ENCODE data around the gene SMIM34.
"Not testable (repeated sequence)": the region's sequence is repeated elsewhere in the genome, so short reads cannot be mapped to it uniquely, and the experiment has no call there.

The SMIM34 gene

GRCh38 chr21:34423805-34424204, at the start of gene SMIM34:
Gene SMIM34, minus strand, starts transcription at chr21:34423951. Its CDS starts 112 bp downstream, at chr21:34423839.
- DNase-seq = not testable (repeated sequence)

DNA sequence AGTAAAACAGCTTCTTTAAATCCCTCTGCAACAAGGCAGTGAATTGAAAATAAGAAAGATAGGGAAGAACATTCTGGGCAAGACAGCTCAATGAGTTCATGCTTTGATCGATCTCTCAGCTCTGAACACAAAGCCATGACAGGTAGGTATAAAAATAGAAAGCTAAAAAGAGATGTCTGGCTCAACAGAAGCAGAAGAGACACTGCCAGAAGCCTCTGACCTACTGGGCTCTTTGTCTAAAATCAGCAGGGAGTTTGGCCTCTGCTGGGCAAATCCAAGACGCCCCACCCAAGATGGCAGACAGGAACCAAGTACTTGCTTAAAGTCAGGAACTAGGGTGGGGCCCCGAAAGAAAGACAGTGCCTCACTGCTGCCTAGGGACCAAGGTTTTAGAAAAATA, 43.6 kb upstream of the SMIM34 start:
- DNase-seq = not testable (repeated sequence)

GRCh38 chr21:34459426-34459825, 35.7 kb upstream of the SMIM34 start:
- not testable (repeated sequence) for DNase-seq

- DNase-seq = not testable (repeated sequence)
Observed at GRCh38 chr21:34458266-34458665, 34.5 kb upstream of the SMIM34 start.

- DNase-seq = not testable (repeated sequence)
Observed at GRCh38 chr21:34456180-34456579, 32.4 kb upstream of the SMIM34 start.

GRCh38 chr21:34455628-34456027, 31.9 kb upstream of the SMIM34 start:
- not testable (repeated sequence) for DNase-seq

DNA sequence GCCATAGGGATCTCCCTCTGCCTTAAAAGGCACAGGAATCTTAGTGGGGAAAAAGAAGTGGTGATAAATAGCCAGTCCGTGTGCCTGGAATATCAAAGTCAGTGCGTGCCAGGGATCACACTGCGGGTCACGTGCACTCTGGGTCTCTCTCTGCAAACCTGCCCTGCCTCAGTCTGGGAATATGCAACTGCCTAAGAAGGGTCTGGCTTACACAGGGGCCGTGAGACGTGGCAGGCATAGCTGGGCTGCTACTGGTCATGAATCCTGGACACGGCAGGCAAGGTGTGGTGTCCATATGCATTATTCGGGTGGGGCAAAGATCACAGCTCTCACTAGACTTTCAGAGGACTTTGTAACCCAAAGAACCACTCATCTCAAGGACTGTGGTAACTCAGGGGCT, 23.3 kb upstream of the SMIM34 start:
- not testable (repeated sequence) for DNase-seq

DNA sequence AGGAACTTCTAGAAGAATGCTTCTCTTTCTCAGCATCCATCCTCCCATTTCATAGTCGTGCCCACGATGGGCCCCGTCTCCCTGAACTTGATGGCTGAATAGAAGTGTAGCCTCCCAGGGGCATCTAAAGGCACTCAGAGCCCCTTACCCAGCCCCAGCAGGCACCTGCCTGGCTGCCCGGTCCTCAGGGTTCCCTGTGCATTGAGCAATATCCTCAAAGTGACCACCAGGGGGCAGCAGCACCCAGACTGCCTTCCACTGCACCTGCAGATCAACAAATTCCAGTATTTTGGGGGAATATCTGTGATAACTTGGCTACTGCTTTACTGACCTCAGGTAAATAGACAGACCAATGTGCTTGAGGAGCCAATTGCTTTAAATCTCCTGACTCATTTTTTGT, 19.7 kb upstream of the SMIM34 start:
- not testable (repeated sequence) for DNase-seq

- DNase-seq = not testable (repeated sequence)
Observed at GRCh38 chr21:34429710-34430109, 6.0 kb upstream of the SMIM34 start.

DNA sequence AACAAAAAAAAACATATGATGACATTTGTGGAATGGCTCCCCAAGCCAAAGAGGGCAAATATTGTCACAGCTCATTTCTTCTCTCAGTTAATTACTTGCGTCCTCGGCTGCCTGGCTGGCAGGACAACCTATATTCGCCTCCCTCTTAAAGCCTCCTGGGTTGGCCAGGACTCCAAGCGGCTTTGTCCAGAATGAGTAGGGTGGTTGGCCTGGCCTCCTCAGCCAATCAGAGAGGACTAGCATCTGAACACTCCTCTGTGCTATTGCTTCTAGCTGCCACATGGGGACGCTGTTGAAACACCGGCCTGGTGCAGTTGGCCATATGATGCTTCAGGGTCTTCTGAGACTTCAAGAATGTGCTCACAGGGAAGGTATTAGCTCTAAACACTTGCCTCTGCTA, 4.7 kb upstream of the SMIM34 start:
- DNase-seq = not testable (repeated sequence)

DNA sequence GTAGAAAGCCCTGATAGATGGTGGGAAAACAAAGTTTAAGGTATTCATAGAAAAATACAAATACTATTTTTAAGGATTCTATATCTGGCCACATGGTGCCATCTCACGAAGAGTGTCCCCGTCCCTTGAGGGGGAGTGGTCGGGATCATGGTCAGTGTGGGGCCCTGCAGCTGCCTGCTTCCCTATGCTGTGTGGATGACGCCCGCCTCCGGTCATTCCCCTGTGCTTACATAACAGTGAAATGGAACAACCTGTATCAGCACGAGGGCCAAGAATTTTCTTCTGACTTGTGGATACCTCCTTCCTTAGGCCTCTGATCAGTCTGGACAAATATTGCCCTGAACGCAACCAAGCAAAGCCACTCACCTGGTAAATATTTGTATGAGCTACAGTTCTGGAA, 3.6 kb upstream of the SMIM34 start:
- not testable (repeated sequence) for DNase-seq

- not testable (repeated sequence) for DNase-seq
Observed at GRCh38 chr21:34417448-34418077, 6.2 kb downstream of the SMIM34 start.

GRCh38 chr21:34407294-34407693, 16.5 kb downstream of the SMIM34 start:
- not testable (repeated sequence) for DNase-seq

DNA sequence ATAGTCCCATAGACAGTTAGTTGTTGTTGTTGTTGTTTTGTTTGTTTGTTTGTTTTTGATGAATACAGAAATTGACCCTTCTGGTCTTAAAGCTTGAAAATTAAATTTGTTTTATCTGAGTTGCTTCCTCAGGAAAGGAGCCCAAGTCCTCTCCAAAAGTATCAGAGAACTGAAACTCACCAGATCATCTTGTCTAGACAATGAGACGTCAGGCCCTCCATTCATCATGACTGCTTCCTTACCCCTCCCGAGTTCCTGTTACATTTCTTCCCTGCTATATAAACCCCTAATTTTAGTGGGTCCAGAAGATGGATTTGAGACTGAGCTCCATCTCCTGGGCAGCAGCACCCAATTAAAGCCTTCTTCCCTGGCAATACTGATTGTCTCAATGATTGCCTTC, 17.1 kb downstream of the SMIM34 start:
- DNase-seq = not testable (repeated sequence)

DNA sequence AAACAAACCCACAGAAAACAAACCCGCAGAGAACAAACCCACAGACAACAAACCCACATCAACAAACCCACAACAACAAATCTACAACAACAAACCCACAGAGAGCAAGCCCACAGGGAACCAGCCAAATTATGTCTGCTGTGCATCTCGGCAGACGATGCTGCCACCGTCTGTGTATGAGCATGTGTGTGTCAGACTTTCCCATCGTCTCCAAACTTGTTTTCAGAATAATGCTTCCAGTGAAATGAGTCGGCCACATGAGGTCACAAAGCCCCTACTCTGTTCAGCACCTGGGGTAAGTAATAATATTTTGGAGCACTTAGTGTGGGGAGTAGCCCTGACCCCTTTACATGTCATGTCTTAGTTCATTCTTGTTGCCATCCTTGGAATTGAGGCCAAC, 17.6 kb downstream of the SMIM34 start:
- DNase-seq = not testable (repeated sequence)

DNA sequence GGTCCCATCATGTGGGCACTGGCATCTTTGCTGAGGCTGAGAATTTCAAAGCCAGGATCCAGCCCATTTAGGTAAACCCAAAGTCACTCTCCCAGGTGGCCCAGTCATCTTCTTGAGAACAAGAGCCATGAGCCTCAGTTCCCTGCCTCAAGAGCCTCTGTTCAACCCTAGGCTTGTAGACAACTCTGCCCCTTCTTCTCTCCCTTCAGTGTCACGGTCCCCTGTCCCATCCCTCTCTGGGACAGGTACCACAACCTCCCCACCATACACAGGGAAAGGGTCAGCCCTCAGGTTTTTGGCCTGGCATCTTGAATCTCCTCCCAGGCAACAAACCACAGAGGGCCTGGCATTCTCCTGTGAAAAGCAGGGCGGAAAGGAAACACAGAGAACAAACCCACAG, 18.1 kb downstream of the SMIM34 start:
- DNase-seq = not testable (repeated sequence)

DNA sequence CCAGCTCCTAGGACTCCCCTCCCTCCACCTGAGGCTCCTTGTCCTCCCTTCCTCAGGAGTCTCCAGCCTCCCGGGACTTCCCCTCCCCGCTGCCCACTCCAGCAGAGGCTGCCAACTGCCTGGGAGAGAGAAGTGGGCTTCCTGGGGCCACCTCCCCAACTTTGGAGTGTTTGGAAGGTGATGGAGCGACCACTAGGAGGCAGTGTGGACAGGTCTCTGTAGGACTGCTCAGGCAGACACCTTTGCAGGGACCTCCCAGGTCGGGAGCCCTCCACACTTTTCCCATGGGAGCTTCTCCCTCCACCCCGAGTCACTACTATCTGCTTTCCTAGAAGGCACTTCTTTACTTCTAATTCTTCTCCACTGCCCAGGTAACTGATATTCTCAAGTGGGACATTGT, 19.0 kb downstream of the SMIM34 start:
- DNase-seq = not testable (repeated sequence)

GRCh38 chr21:34400522-34400921, 23.2 kb downstream of the SMIM34 start:
- DNase-seq = not testable (repeated sequence)

DNA sequence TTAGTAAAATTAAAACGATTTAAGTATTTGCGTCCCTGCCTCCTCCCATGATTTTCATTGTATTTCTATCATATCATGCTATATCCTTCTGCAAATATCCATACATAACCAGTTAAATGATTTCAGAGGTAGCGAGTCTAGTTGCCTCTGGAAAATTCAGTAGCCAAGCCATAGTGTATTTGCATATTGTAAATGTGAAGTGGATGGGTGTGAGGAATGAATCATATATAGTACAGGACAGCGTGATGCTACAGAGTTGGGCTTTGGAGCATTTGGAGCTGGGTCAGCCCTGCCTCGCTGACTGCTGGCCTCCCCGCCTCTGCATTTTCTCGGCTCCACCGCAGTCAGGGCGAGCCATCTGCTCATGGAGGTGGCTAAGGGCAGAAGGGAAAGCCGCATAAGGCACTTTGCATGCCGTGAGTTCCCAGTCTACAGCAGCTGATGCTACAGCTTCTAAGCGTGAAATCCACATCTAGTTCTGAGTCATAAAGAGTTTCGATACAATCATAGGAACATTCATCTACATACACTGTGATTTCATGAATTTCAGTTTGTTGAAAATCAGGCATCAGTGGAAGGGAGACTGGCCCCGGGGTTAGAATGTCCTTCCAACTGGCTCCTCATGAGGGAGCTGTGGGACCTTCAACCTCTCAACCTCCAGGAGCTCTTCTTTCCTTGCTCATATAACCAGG, 39.9 kb downstream of the SMIM34 start:
- not testable (repeated sequence) for DNase-seq

- DNase-seq = not testable (repeated sequence)
Observed at GRCh38 chr21:34383138-34383537, 40.6 kb downstream of the SMIM34 start.

GRCh38 chr21:34375619-34375972, 48.2 kb downstream of the SMIM34 start:
- not testable (repeated sequence) for DNase-seq

DNA sequence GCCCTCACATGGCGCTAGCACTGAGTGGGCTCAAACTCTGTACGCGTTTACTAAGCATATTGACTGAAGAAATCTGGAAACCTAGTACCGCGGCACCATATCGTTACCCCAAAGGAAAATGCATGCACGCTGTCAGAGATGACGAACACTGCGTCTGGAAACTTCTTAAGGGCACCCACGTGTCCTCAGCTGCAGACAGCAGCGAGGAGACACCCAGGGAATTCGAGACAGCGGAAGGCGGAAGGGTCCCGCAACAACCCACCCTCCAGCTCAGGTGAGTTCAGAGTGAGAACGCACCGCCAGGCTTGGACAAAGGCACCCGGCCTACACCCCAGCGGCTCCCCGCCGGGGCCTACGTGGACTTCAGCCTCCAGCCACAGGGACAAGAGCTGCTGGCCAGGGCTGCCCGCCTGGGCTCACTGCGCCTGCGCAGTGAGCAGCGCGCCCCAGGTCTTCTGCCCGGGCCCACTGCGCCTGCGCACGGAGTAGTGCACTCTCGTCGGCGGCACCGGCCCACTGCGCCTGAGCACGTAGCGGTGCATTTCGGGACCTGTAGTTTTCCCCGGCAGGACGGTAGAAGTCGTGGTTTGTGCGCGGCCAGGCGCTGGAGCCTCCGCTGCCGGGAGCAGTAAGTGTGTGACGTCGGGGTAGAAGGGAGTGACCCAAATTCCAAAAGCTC, 48.7 kb downstream of the SMIM34 start, which contains the start of gene SMIM11:
Gene SMIM11 (plus strand): TSS at position 568 of the 679 bp plus-strand sequence. CDS start 3,998 bp downstream, outside the sequence.
- not testable (repeated sequence) for DNase-seq

DNA sequence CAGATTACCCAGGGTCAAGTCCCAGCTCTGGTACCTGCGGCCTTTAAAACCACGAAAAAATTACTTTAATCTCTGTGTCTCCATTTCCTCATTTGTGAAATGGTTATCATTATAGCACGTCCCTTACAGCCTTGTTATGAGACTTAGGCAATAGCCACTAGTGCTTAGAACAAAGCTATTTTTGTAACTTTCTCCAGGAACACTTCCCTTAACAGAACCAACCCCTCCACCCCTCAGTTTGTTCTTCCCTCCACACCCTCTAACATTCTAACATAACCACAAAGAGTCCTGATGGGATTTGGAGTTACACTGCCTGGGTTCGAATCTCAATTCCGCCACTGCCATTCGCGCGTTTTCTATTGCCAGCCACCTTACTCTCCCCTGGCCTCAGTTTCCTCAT, 49.3 kb downstream of the SMIM34 start:
- DNase-seq = not testable (repeated sequence)

DNA sequence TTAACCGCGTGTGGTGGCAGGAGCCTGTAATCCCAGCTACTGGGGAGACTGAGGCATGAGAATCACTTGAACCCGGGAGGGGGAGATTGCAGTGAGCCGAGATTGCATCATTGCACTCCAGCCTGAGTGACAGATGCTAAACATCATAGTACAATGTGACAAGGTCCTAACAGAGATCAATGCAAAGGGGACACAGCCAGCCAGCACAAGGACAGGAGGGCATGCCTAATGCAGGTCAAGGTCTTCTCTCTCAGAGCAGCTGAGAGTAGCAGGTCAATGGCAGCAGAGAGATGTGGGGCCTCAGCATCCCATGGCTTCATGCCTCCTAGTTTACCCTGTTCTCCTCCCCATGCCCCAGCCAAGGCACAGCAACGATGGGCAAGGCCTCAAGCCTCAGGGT, 51.4 kb downstream of the SMIM34 start:
- no peak for DNase-seq

Measured in hematopoietic multipotent progenitor cell treated with erythropoietin and hydrocortisone succinate and interleukin-3 and kit ligand, for 6 days (in vitro differentiated cells).